Measurements from ENCODE around the gene KCNMA1.

Gene KCNMA1

DNA sequence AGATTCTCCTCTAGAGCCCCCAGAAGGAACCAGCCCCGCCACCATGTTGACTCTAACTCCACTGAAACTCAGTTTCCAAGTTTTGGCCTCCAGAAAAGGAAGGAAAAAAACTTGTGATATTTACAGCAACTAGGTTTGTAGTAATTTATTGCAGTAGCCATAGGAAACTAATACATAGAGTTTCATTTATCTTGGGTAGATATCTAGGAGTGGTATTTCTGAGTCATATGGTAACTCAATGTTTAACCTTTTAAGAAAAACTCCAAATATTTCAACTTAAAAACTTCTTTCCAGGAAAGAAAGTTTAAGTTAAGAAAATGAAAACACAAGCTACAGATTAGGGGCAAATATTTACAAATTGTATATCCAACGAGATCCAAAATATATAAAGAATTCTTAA is 576.7 kb downstream of the KCNMA1 start:
- Histone ChIP-seq H3K36me3 (ENCODE audit: control insufficient read depth in 2 of 2, insufficient read depth in 2 of 2, low read length in 2 of 2) (no peaks in the 10 kb centered on the region), H3K27me3 (ENCODE audit: control insufficient read depth in 2 of 2, insufficient read depth in 2 of 2, low read length in 2 of 2) (no peaks in the 10 kb centered on the region)

GRCh38 chr10:77056650-77057049 is 581.0 kb downstream of the KCNMA1 start:
- H3K4me1 ChIP-seq (ENCODE audit: control insufficient read depth in 2 of 2, insufficient read depth in 2 of 2, low read length in 2 of 2) = no peaks in the 10 kb centered on the region
- no peaks in the 10 kb centered on the region for H3K9me3 ChIP-seq (ENCODE audit: control insufficient read depth in 2 of 2, low read length in 2 of 2)
- H3K27me3 ChIP-seq (ENCODE audit: control insufficient read depth in 2 of 2, insufficient read depth in 2 of 2, low read length in 2 of 2) = no peaks in the 10 kb centered on the region
- H3K27ac ChIP-seq (ENCODE audit: low read depth in 2 of 2, low read length in 2 of 2) = no peak overlapping the region
- no peak overlapping the region for H3K9ac ChIP-seq (ENCODE audit: low read depth in 1 of 2, low read length in 2 of 2)
- H3K4me3 ChIP-seq (ENCODE audit: low read length in 2 of 2) = no peak overlapping the region
- no peaks in the 10 kb centered on the region for H3K36me3 ChIP-seq (ENCODE audit: control insufficient read depth in 2 of 2, insufficient read depth in 2 of 2, low read length in 2 of 2)

More for the DNA sequence above, 576.7 kb downstream of the KCNMA1 start:
- no peak overlapping the region for H3K27ac ChIP-seq (ENCODE audit: low read depth in 2 of 2, low read length in 2 of 2)
- no peak overlapping the region for H3K4me3 ChIP-seq (ENCODE audit: low read length in 2 of 2)
- H3K4me1 ChIP-seq (ENCODE audit: control insufficient read depth in 2 of 2, insufficient read depth in 2 of 2, low read length in 2 of 2) = no peaks in the 10 kb centered on the region
- no peaks in the 10 kb centered on the region for H3K9me3 ChIP-seq (ENCODE audit: control insufficient read depth in 2 of 2, low read length in 2 of 2)
- H3K9ac ChIP-seq (ENCODE audit: low read depth in 1 of 2, low read length in 2 of 2) = no peak overlapping the region

- Histone ChIP-seq H3K36me3 (ENCODE audit: control insufficient read depth in 2 of 2, insufficient read depth in 2 of 2, low read length in 2 of 2) (no peaks in the 10 kb centered on the region), H3K4me1 (ENCODE audit: control insufficient read depth in 2 of 2, insufficient read depth in 2 of 2, low read length in 2 of 2) (no peaks in the 10 kb centered on the region), H3K9ac (ENCODE audit: low read depth in 1 of 2, low read length in 2 of 2) (no peak overlapping the region), H3K9me3 (ENCODE audit: control insufficient read depth in 2 of 2, low read length in 2 of 2) (no peaks in the 10 kb centered on the region), H3K4me3 (ENCODE audit: low read length in 2 of 2) (no peak overlapping the region), H3K27me3 (ENCODE audit: control insufficient read depth in 2 of 2, insufficient read depth in 2 of 2, low read length in 2 of 2) (no peaks in the 10 kb centered on the region), H3K27ac (ENCODE audit: low read depth in 2 of 2, low read length in 2 of 2) (no peak overlapping the region)
Measured at GRCh38 chr10:77052593-77052992, 585.0 kb downstream of the KCNMA1 start.

- Histone ChIP-seq H3K36me3 (ENCODE audit: control insufficient read depth in 2 of 2, insufficient read depth in 2 of 2, low read length in 2 of 2) (no peaks in the 10 kb centered on the region), H3K27ac (ENCODE audit: low read depth in 2 of 2, low read length in 2 of 2) (no peak overlapping the region), H3K4me3 (ENCODE audit: low read length in 2 of 2) (no peak overlapping the region), H3K27me3 (ENCODE audit: control insufficient read depth in 2 of 2, insufficient read depth in 2 of 2, low read length in 2 of 2) (no peaks in the 10 kb centered on the region), H3K9me3 (ENCODE audit: control insufficient read depth in 2 of 2, low read length in 2 of 2) (no peaks in the 10 kb centered on the region), H3K4me1 (ENCODE audit: control insufficient read depth in 2 of 2, insufficient read depth in 2 of 2, low read length in 2 of 2) (no peaks in the 10 kb centered on the region), H3K9ac (ENCODE audit: low read depth in 1 of 2, low read length in 2 of 2) (no peak overlapping the region)
Measured at GRCh38 chr10:77051837-77052236, 585.8 kb downstream of the KCNMA1 start.

DNA sequence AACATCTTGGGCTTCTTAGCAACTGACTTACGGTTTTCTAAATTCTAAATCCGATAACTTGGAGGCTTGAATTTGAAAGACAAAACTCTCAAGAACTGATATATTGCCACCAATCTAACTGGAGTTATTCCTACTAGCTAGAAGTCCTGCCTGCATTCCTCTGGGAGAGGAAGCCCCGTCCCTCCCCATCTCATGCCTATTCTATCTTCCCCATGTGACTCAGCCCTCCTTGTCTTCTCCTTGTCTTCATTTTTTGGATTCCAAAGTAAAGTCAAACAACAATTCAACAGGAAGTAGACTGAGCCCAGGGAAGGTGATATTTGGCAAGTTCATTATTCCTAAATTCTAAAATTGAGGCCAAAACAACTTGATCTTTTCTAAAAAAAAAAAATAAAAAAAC is 587.7 kb downstream of the KCNMA1 start:
- Histone ChIP-seq H3K9ac (ENCODE audit: low read depth in 1 of 2, low read length in 2 of 2) (no peak overlapping the region), H3K4me3 (ENCODE audit: low read length in 2 of 2) (no peak overlapping the region), H3K9me3 (ENCODE audit: control insufficient read depth in 2 of 2, low read length in 2 of 2) (no peaks in the 10 kb centered on the region), H3K27me3 (ENCODE audit: control insufficient read depth in 2 of 2, insufficient read depth in 2 of 2, low read length in 2 of 2) (no peaks in the 10 kb centered on the region), H3K27ac (ENCODE audit: low read depth in 2 of 2, low read length in 2 of 2) (no peak overlapping the region), H3K4me1 (ENCODE audit: control insufficient read depth in 2 of 2, insufficient read depth in 2 of 2, low read length in 2 of 2) (no peaks in the 10 kb centered on the region), H3K36me3 (ENCODE audit: control insufficient read depth in 2 of 2, insufficient read depth in 2 of 2, low read length in 2 of 2) (no peaks in the 10 kb centered on the region)

GRCh38 chr10:77049146-77049545 is 588.5 kb downstream of the KCNMA1 start:
- H3K9ac ChIP-seq (ENCODE audit: low read depth in 1 of 2, low read length in 2 of 2) = no peak overlapping the region
- H3K27me3 ChIP-seq (ENCODE audit: control insufficient read depth in 2 of 2, insufficient read depth in 2 of 2, low read length in 2 of 2) = no peaks in the 10 kb centered on the region
- H3K27ac ChIP-seq (ENCODE audit: low read depth in 2 of 2, low read length in 2 of 2) = no peak overlapping the region
- no peaks in the 10 kb centered on the region for H3K36me3 ChIP-seq (ENCODE audit: control insufficient read depth in 2 of 2, insufficient read depth in 2 of 2, low read length in 2 of 2)
- H3K4me1 ChIP-seq (ENCODE audit: control insufficient read depth in 2 of 2, insufficient read depth in 2 of 2, low read length in 2 of 2) = no peaks in the 10 kb centered on the region
- no peak overlapping the region for H3K4me3 ChIP-seq (ENCODE audit: low read length in 2 of 2)
- H3K9me3 ChIP-seq (ENCODE audit: control insufficient read depth in 2 of 2, low read length in 2 of 2) = no peaks in the 10 kb centered on the region

GRCh38 chr10:77045085-77045484 is 592.5 kb downstream of the KCNMA1 start:
- H3K4me3 ChIP-seq (ENCODE audit: low read length in 2 of 2) = no peak overlapping the region
- no peak overlapping the region for H3K27ac ChIP-seq (ENCODE audit: low read depth in 2 of 2, low read length in 2 of 2)
- no peak overlapping the region for H3K9ac ChIP-seq (ENCODE audit: low read depth in 1 of 2, low read length in 2 of 2)
- no peaks in the 10 kb centered on the region for H3K27me3 ChIP-seq (ENCODE audit: control insufficient read depth in 2 of 2, insufficient read depth in 2 of 2, low read length in 2 of 2)
- no peaks in the 10 kb centered on the region for H3K36me3 ChIP-seq (ENCODE audit: control insufficient read depth in 2 of 2, insufficient read depth in 2 of 2, low read length in 2 of 2)
- no peaks in the 10 kb centered on the region for H3K9me3 ChIP-seq (ENCODE audit: control insufficient read depth in 2 of 2, low read length in 2 of 2)
- no peaks in the 10 kb centered on the region for H3K4me1 ChIP-seq (ENCODE audit: control insufficient read depth in 2 of 2, insufficient read depth in 2 of 2, low read length in 2 of 2)

DNA sequence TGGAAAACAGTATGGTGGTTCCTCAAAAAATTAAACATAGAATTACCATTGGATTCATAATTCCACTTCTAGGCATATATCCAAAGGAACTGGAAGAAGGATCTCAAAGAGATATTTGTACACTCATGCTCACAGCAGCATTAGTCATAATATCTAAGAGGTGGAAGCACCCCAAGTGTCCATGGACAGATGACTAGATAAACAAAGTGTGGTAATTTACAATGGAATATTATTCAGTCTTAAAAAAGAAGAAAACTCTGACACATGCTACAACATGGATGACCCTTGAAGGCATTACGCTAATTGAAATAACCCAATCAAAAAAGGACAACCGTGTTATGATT is 594.2 kb downstream of the KCNMA1 start:
- Histone ChIP-seq H3K9ac (ENCODE audit: low read depth in 1 of 2, low read length in 2 of 2) (no peak overlapping the region), H3K36me3 (ENCODE audit: control insufficient read depth in 2 of 2, insufficient read depth in 2 of 2, low read length in 2 of 2) (no peaks in the 10 kb centered on the region), H3K9me3 (ENCODE audit: control insufficient read depth in 2 of 2, low read length in 2 of 2) (no peaks in the 10 kb centered on the region), H3K4me3 (ENCODE audit: low read length in 2 of 2) (no peak overlapping the region), H3K27me3 (ENCODE audit: control insufficient read depth in 2 of 2, insufficient read depth in 2 of 2, low read length in 2 of 2) (no peaks in the 10 kb centered on the region), H3K27ac (ENCODE audit: low read depth in 2 of 2, low read length in 2 of 2) (no peak overlapping the region), H3K4me1 (ENCODE audit: control insufficient read depth in 2 of 2, insufficient read depth in 2 of 2, low read length in 2 of 2) (no peaks in the 10 kb centered on the region)

- Histone ChIP-seq H3K9ac (ENCODE audit: low read depth in 1 of 2, low read length in 2 of 2) (no peak overlapping the region), H3K27me3 (ENCODE audit: control insufficient read depth in 2 of 2, insufficient read depth in 2 of 2, low read length in 2 of 2) (no peaks in the 10 kb centered on the region), H3K9me3 (ENCODE audit: control insufficient read depth in 2 of 2, low read length in 2 of 2) (no peaks in the 10 kb centered on the region), H3K4me3 (ENCODE audit: low read length in 2 of 2) (no peak overlapping the region), H3K4me1 (ENCODE audit: control insufficient read depth in 2 of 2, insufficient read depth in 2 of 2, low read length in 2 of 2) (no peaks in the 10 kb centered on the region), H3K27ac (ENCODE audit: low read depth in 2 of 2, low read length in 2 of 2) (no peak overlapping the region), H3K36me3 (ENCODE audit: control insufficient read depth in 2 of 2, insufficient read depth in 2 of 2, low read length in 2 of 2) (no peaks in the 10 kb centered on the region)
Measured at GRCh38 chr10:77042706-77043419, 594.7 kb downstream of the KCNMA1 start.

GRCh38 chr10:77041636-77042258 is 595.9 kb downstream of the KCNMA1 start:
- no peaks in the 10 kb centered on the region for H3K9me3 ChIP-seq (ENCODE audit: control insufficient read depth in 2 of 2, low read length in 2 of 2)
- no peak overlapping the region for H3K9ac ChIP-seq (ENCODE audit: low read depth in 1 of 2, low read length in 2 of 2)
- no peak overlapping the region for H3K4me3 ChIP-seq (ENCODE audit: low read length in 2 of 2)
- no peak overlapping the region for H3K27ac ChIP-seq (ENCODE audit: low read depth in 2 of 2, low read length in 2 of 2)
- H3K36me3 ChIP-seq (ENCODE audit: control insufficient read depth in 2 of 2, insufficient read depth in 2 of 2, low read length in 2 of 2) = no peaks in the 10 kb centered on the region
- H3K27me3 ChIP-seq (ENCODE audit: control insufficient read depth in 2 of 2, insufficient read depth in 2 of 2, low read length in 2 of 2) = no peaks in the 10 kb centered on the region
- H3K4me1 ChIP-seq (ENCODE audit: control insufficient read depth in 2 of 2, insufficient read depth in 2 of 2, low read length in 2 of 2) = no peaks in the 10 kb centered on the region
